ENCODE measurements around the gene KRT36.

Gene KRT36

GRCh38 chr17:41451154-41451728 is 38.5 kb downstream of the KRT36 start:
- Histone ChIP-seq H3K36me3 (ENCODE audit: insufficient read depth, low read length) (no peaks in the 10 kb centered on the region), H3K4me1 (ENCODE audit: insufficient read depth, low read length, severe bottlenecking) (no peaks in the 10 kb centered on the region), H3K27ac (ENCODE audit: low read depth, low read length, poor library complexity, severe bottlenecking) (no peak overlapping the region), H3F3A (ENCODE audit: insufficient read depth, low read length) (no peaks in the 10 kb centered on the region), H4K20me1 (ENCODE audit: insufficient read depth, low read length) (no peaks in the 10 kb centered on the region), H2AFZ (ENCODE audit: low read length) (no peak overlapping the region), H3K27me3 (ENCODE audit: insufficient read depth, low read length) (no peaks in the 10 kb centered on the region), H3K4me3 (ENCODE audit: low read depth, low read length, poor library complexity, severe bottlenecking) (no peak overlapping the region), H3K9me3 (ENCODE audit: low read length) (no peaks in the 10 kb centered on the region), H3K9me2 (ENCODE audit: low read depth, low read length) (no peaks in the 10 kb centered on the region), H3K4me2 (ENCODE audit: low read length) (no peak overlapping the region), H3K79me2 (ENCODE audit: insufficient read depth, low read length) (no peaks in the 10 kb centered on the region), H3K9ac (ENCODE audit: low read length) (no peak overlapping the region)
- no peak for TF ChIP-seq EZH2 (IDR thresholded peaks at IDR 0.05; ENCODE audit: borderline replicate concordance, low read length)
- TF ChIP-seq, protein P1, sequence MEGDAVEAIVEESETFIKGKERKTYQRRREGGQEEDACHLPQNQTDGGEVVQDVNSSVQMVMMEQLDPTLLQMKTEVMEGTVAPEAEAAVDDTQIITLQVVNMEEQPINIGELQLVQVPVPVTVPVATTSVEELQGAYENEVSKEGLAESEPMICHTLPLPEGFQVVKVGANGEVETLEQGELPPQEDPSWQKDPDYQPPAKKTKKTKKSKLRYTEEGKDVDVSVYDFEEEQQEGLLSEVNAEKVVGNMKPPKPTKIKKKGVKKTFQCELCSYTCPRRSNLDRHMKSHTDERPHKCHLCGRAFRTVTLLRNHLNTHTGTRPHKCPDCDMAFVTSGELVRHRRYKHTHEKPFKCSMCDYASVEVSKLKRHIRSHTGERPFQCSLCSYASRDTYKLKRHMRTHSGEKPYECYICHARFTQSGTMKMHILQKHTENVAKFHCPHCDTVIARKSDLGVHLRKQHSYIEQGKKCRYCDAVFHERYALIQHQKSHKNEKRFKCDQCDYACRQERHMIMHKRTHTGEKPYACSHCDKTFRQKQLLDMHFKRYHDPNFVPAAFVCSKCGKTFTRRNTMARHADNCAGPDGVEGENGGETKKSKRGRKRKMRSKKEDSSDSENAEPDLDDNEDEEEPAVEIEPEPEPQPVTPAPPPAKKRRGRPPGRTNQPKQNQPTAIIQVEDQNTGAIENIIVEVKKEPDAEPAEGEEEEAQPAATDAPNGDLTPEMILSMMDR (IDR thresholded peaks at IDR 0.05; ENCODE audit: low read length), result no peak

- H3K36me3 ChIP-seq (ENCODE audit: insufficient read depth, low read length), result no peaks in the 10 kb centered on the region
- H3F3A ChIP-seq (ENCODE audit: insufficient read depth, low read length), result no peaks in the 10 kb centered on the region
- no peaks in the 10 kb centered on the region for H3K9me2 ChIP-seq (ENCODE audit: low read depth, low read length)
- no peak overlapping the region for H3K27ac ChIP-seq (ENCODE audit: low read depth, low read length, poor library complexity, severe bottlenecking)
- no peaks in the 10 kb centered on the region for H3K27me3 ChIP-seq (ENCODE audit: insufficient read depth, low read length)
- H3K9ac ChIP-seq (ENCODE audit: low read length), result no peak overlapping the region
- no peak overlapping the region for H2AFZ ChIP-seq (ENCODE audit: low read length)
- no peaks in the 10 kb centered on the region for H4K20me1 ChIP-seq (ENCODE audit: insufficient read depth, low read length)
- H3K4me2 ChIP-seq (ENCODE audit: low read length), result no peak overlapping the region
- no peak for TF ChIP-seq EZH2 (IDR thresholded peaks at IDR 0.05; ENCODE audit: borderline replicate concordance, low read length)
- TF ChIP-seq, protein P1 (IDR thresholded peaks at IDR 0.05; ENCODE audit: low read length), result no peak
- H3K9me3 ChIP-seq (ENCODE audit: low read length), result no peaks in the 10 kb centered on the region
- H3K79me2 ChIP-seq (ENCODE audit: insufficient read depth, low read length), result no peaks in the 10 kb centered on the region
- no peaks in the 10 kb centered on the region for H3K4me1 ChIP-seq (ENCODE audit: insufficient read depth, low read length, severe bottlenecking)
- no peak overlapping the region for H3K4me3 ChIP-seq (ENCODE audit: low read depth, low read length, poor library complexity, severe bottlenecking)
These were observed 40.7 kb downstream of the KRT36 start for GRCh38 chr17:41449008-41449407.

DNA sequence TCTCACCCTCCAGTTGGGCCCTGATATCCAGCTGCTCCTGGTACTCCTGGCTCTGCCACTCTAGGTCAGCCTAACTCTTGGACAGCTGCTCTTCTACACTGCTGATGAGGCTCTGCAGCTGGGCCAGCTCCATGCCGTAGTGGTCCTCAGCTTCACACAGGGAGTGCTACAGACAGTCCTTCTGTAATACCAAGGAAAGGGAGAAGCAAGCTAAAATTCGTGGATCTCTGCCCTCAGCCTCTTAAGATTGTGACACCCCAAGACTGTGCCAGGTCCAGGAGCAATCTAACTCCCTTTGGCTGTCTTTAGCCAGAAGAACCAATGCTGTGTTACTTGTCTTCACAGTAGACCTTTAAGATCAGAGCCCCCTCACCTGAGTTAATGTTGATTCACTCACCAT is 41.2 kb downstream of the KRT36 start:
- TF ChIP-seq, protein P1 (IDR thresholded peaks at IDR 0.05; ENCODE audit: low read length), result no peak
- TF ChIP-seq EZH2 (IDR thresholded peaks at IDR 0.05; ENCODE audit: borderline replicate concordance, low read length), result no peak
- no peaks in the 10 kb centered on the region for H3K27me3 ChIP-seq (ENCODE audit: insufficient read depth, low read length)
- H3K27ac ChIP-seq (ENCODE audit: low read depth, low read length, poor library complexity, severe bottlenecking), result no peak overlapping the region
- no peaks in the 10 kb centered on the region for H3K9me3 ChIP-seq (ENCODE audit: low read length)
- no peaks in the 10 kb centered on the region for H3K36me3 ChIP-seq (ENCODE audit: insufficient read depth, low read length)
- H4K20me1 ChIP-seq (ENCODE audit: insufficient read depth, low read length), result no peaks in the 10 kb centered on the region
- no peak overlapping the region for H2AFZ ChIP-seq (ENCODE audit: low read length)
- no peaks in the 10 kb centered on the region for H3K79me2 ChIP-seq (ENCODE audit: insufficient read depth, low read length)
- H3K4me3 ChIP-seq (ENCODE audit: low read depth, low read length, poor library complexity, severe bottlenecking), result no peak overlapping the region
- H3K4me2 ChIP-seq (ENCODE audit: low read length), result no peak overlapping the region
- no peak overlapping the region for H3K9ac ChIP-seq (ENCODE audit: low read length)
- no peaks in the 10 kb centered on the region for H3K4me1 ChIP-seq (ENCODE audit: insufficient read depth, low read length, severe bottlenecking)
- H3F3A ChIP-seq (ENCODE audit: insufficient read depth, low read length), result no peaks in the 10 kb centered on the region
- H3K9me2 ChIP-seq (ENCODE audit: low read depth, low read length), result no peaks in the 10 kb centered on the region

Data from OCI-LY1 (cell line).